NT2/D1 (cell line): ENCODE measurements around the gene DBNDD2.

Experiments used
- SUZ12 ChIP-seq: IDR thresholded peaks from 2 replicates; pipeline ENCODE4 v1.6.1; 2011; ENCODE audit not compliant: insufficient read length, insufficient read depth; ENCODE audit errors: extremely low read depth
- YY1 ChIP-seq: IDR thresholded peaks from 2 replicates; pipeline ENCODE4 v1.6.1; 2011; ENCODE audit not compliant: insufficient read length, insufficient read depth
- ZNF274 ChIP-seq: IDR thresholded peaks from 2 replicates; pipeline ENCODE4 v1.6.1; 2011; ENCODE audit warnings: mild to moderate bottlenecking, low read depth, low read length

DNA sequence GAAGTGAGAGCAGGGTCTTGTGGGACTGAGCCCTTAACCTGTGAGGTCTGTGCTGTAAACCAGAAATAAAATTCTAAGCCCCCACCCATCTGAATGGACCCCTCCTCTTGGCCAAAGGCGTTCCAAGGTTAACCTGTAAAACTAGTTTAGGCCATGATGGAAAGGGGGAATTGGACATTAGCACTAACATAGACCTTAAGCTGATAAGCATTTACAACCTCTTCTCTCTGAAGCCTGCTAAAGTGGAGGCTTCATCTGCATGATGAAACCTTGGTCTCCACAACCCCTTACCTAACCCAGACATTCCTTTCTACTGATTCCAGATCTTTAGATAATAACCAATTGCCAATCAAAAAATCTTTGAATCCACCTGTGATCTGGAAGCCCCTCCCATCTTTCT, 33.7 kb downstream of the DBNDD2 start:
- TF ChIP-seq SUZ12 (no peak), ZNF274 (no peak), YY1 (no peak)
